ENCODE data around the gene CERK.
"Not testable (repeated sequence)": the region's sequence is repeated elsewhere in the genome, so short reads cannot be mapped to it uniquely, and the experiment has no call there.

Gene CERK

GRCh38 chr22:46737976-46738646 is at the start of gene CERK:
TSS of gene CERK (minus strand) at chr22:46738252. CDS start at chr22:46738148, 104 bp downstream.
- peak; percentile 64 for DNase-seq

- no peak for DNase-seq
Measured at GRCh38 chr22:46783721-46784120, 45.7 kb upstream of the CERK start.

GRCh38 chr22:46782200-46782599 is 44.1 kb upstream of the CERK start:
- not testable (repeated sequence) for DNase-seq

GRCh38 chr22:46781291-46781690 is 43.2 kb upstream of the CERK start:
- DNase-seq, result no peak

GRCh38 chr22:46780453-46780852 is 42.4 kb upstream of the CERK start:
- no peak for DNase-seq

- DNase-seq, result no peak
Measured at GRCh38 chr22:46779651-46780050, 41.6 kb upstream of the CERK start.

- no peak for DNase-seq
Measured at GRCh38 chr22:46779023-46779422, 41.0 kb upstream of the CERK start.

GRCh38 chr22:46777609-46777970 is 39.5 kb upstream of the CERK start:
- peak; percentile 59 for DNase-seq

GRCh38 chr22:46776876-46777608 is 39.0 kb upstream of the CERK start:
- DNase-seq, result no peak

GRCh38 chr22:46775850-46776826 is 38.1 kb upstream of the CERK start:
- DNase-seq, result no peak

- no peak for DNase-seq
Measured at GRCh38 chr22:46774980-46775849, 37.2 kb upstream of the CERK start.

- DNase-seq, result no peak
Measured at GRCh38 chr22:46774253-46774979, 36.4 kb upstream of the CERK start.

- no peak for DNase-seq
Measured at GRCh38 chr22:46773076-46773475, 35.0 kb upstream of the CERK start.

GRCh38 chr22:46770726-46771125 is 32.7 kb upstream of the CERK start:
- no peak for DNase-seq

- DNase-seq, result no peak
Measured at GRCh38 chr22:46770151-46770641, 32.1 kb upstream of the CERK start.

GRCh38 chr22:46769706-46770105 is 31.7 kb upstream of the CERK start:
- DNase-seq, result no peak

- DNase-seq, result no peak
Measured at GRCh38 chr22:46769191-46769675, 31.2 kb upstream of the CERK start.

GRCh38 chr22:46767249-46767985 is 29.4 kb upstream of the CERK start:
- no peak for DNase-seq

- DNase-seq, result no peak
Measured at GRCh38 chr22:46766611-46767010, 28.6 kb upstream of the CERK start.

GRCh38 chr22:46764779-46765485 is 26.9 kb upstream of the CERK start:
- DNase-seq, result no peak
